Activated CD4-positive, alpha-beta T cell treated with anti-CD3 and anti-CD28 coated beads, Interleukin-2, amount 50 U/mL, for 4 hours (primary cell): ENCODE data around the gene BIN1.

ENCODE experiments used
- DNase-seq, 2 experiments: peaks; one replicate each; pipeline ENCODE4 v3.0.0-alpha.2; 2020

BIN1 gene

GRCh38 chr2:127106991-127107621 is at the start of gene BIN1:
Gene BIN1 (minus strand): TSS chr2:127107154. CDS start chr2:127106943, 211 bp downstream.
- peak; percentile 63 to 66 for DNase-seq

GRCh38 chr2:127155947-127156346 is 49.0 kb upstream of the BIN1 start:
- DNase-seq: no peak

GRCh38 chr2:127155028-127155581 is 48.2 kb upstream of the BIN1 start:
- DNase-seq: no peak

- no peak for DNase-seq
These were observed 47.4 kb upstream of the BIN1 start for GRCh38 chr2:127154396-127154795.

- DNase-seq: no peak
These were observed 46.8 kb upstream of the BIN1 start for GRCh38 chr2:127153691-127154158.

GRCh38 chr2:127150996-127151395 is 44.0 kb upstream of the BIN1 start:
- no peak for DNase-seq

GRCh38 chr2:127149384-127149783 is 42.4 kb upstream of the BIN1 start:
- DNase-seq: no peak

- no peak for DNase-seq
These were observed 40.0 kb upstream of the BIN1 start for GRCh38 chr2:127146820-127147502.

- DNase-seq: no peak
These were observed 39.2 kb upstream of the BIN1 start for GRCh38 chr2:127146071-127146725.

GRCh38 chr2:127145280-127145895 is 38.4 kb upstream of the BIN1 start:
- DNase-seq: no peak

GRCh38 chr2:127143841-127144782 is 37.2 kb upstream of the BIN1 start:
- no peak for DNase-seq

- no peak for DNase-seq
These were observed 36.0 kb upstream of the BIN1 start for GRCh38 chr2:127142663-127143630.

GRCh38 chr2:127140538-127140937 is 33.6 kb upstream of the BIN1 start:
- DNase-seq: no peak

- DNase-seq: no peak
These were observed 32.8 kb upstream of the BIN1 start for GRCh38 chr2:127139766-127140165.

- DNase-seq: no peak
These were observed 31.3 kb upstream of the BIN1 start for GRCh38 chr2:127138281-127138680.

GRCh38 chr2:127137741-127138140 is 30.8 kb upstream of the BIN1 start:
- DNase-seq: no peak

GRCh38 chr2:127137225-127137624 is 30.3 kb upstream of the BIN1 start:
- no peak for DNase-seq

- DNase-seq: no peak
These were observed 28.2 kb upstream of the BIN1 start for GRCh38 chr2:127134833-127135830.

- DNase-seq: no peak
These were observed 27.3 kb upstream of the BIN1 start for GRCh38 chr2:127134235-127134634.

- DNase-seq: no peak
These were observed 26.8 kb upstream of the BIN1 start for GRCh38 chr2:127133793-127134192.
